ENCODE data around the gene PHC1. TPM values are rescaled to one million over a fixed set of nuclear protein-coding genes. Genes with fewer than 3 reads are reported as not detected.
"Not testable (repeated sequence)": the region's sequence is repeated elsewhere in the genome, so short reads cannot be mapped to it uniquely, and the experiment has no call there.

Gene PHC1
- polyA plus RNA-seq, 1 of the 3 experiments (the other 2 are of a cell fraction), result 27.0 TPM

- no peaks in the 10 kb centered on the region for H3K4me1 ChIP-seq (ENCODE audit: control insufficient read depth in 1 of 2, insufficient read depth in 2 of 2, low read depth in 1 of 2, low read length in 1 of 2)
- 0 out of 2 replicates have a peak, but pooled peaks cover under 1% of the 10 kb centered on the region for H3K79me2 ChIP-seq (ENCODE audit: insufficient read depth)
- H3K9me3 ChIP-seq, result no peaks in the 10 kb centered on the region
- H2AFZ ChIP-seq (ENCODE audit: low read depth), result no peak overlapping the region
- TF ChIP-seq CHD2 (IDR thresholded peaks at IDR 0.05; ENCODE audit: low read length, partially characterized antibody) (no peak), EZH2phosphoT487 (IDR thresholded peaks at IDR 0.05; ENCODE audit: borderline replicate concordance, low read depth) (no peak), TAF1 (IDR thresholded peaks at IDR 0.05; ENCODE audit: borderline replicate concordance, low read depth, low read length) (no peak), IRF3 (IDR thresholded peaks at IDR 0.05; ENCODE audit: low read depth, low read length) (no peak), JUND (IDR thresholded peaks at IDR 0.05) (no peak), GATA2 (CRISPR knock-in tag; IDR thresholded peaks at IDR 0.05) (no peak), TEAD4 (IDR thresholded peaks at IDR 0.05; ENCODE audit: borderline replicate concordance, insufficient read depth) (no peak), ZBTB33 (IDR thresholded peaks at IDR 0.05; ENCODE audit: borderline replicate concordance, low read depth) (no peak), USF2 (IDR thresholded peaks at IDR 0.05; ENCODE audit: borderline replicate concordance, low read depth, low read length) (no peak), MAX (IDR thresholded peaks at IDR 0.05; ENCODE audit: low read depth) (no peak), GABPA (IDR thresholded peaks at IDR 0.05; ENCODE audit: low read depth) (no peak)
- H3K9ac ChIP-seq, result no peak overlapping the region
- no peaks in the 10 kb centered on the region for H4K20me1 ChIP-seq (ENCODE audit: insufficient read depth)
- H3K4me2 ChIP-seq, result no peak overlapping the region
- no peaks in the 10 kb centered on the region for H3F3A ChIP-seq (replicated peaks; ENCODE audit: insufficient read depth)
- ChIA-PET CTCF (interaction anchor here (1.5 to 1.9 kb wide), 3 partner anchors 11 to 62 kb away, joined by 3 to 5 read pairs (median 4); no protein-coding TSS in a partner anchor), POLR2A (no interaction called here)
- no peaks in the 10 kb centered on the region for H3K27me3 ChIP-seq (ENCODE audit: insufficient read depth)
- DNase-seq, result no peak
- H3K27ac ChIP-seq (ENCODE audit: low read depth in 2 of 2, low read length in 1 of 2), result no peak overlapping the region
- peaks cover 16 to 50% of the 10 kb centered on the region in 2 experiments for H3K36me3 ChIP-seq (replicated peaks in 1 of 2; ENCODE audit: control insufficient read depth in 1 of 2, insufficient read depth in 2 of 2, low read length in 1 of 2)
- WGBS (ENCODE audit: low lambda C conversion rate), result 89% methylated on average over 5 of the region's 5 CpGs
- no peaks in the 10 kb centered on the region for H3K9me2 ChIP-seq
- no peak overlapping the region for H3K4me3 ChIP-seq (ENCODE audit: low read depth in 2 of 2, low read length in 1 of 2)
Measured at GRCh38 chr12:8922544-8922943, 8.2 kb downstream of the PHC1 start.

GRCh38 chr12:8930655-8931323 lies 16.5 kb downstream of the PHC1 start:
- H3F3A ChIP-seq (replicated peaks; ENCODE audit: insufficient read depth); CTCF ChIA-PET; H4K20me1 ChIP-seq (ENCODE audit: insufficient read depth); H3K4me2 ChIP-seq; POLR2A ChIA-PET; H3K27me3 ChIP-seq (ENCODE audit: insufficient read depth); H3K4me1 ChIP-seq (ENCODE audit: control insufficient read depth in 1 of 2, insufficient read depth in 2 of 2, low read depth in 1 of 2, low read length in 1 of 2); H3K27ac ChIP-seq (ENCODE audit: low read depth in 2 of 2, low read length in 1 of 2); DNase-seq; H3K9me2 ChIP-seq; H3K9me3 ChIP-seq; H3K79me2 ChIP-seq (ENCODE audit: insufficient read depth); H2AFZ ChIP-seq (ENCODE audit: low read depth); H3K4me3 ChIP-seq (ENCODE audit: low read depth in 2 of 2, low read length in 1 of 2); H3K9ac ChIP-seq: not testable (repeated sequence)
- WGBS (ENCODE audit: low lambda C conversion rate), result 91% methylated on average over 4 of the region's 4 CpGs
- H3K36me3 ChIP-seq (replicated peaks in 1 of 2; ENCODE audit: control insufficient read depth in 1 of 2, insufficient read depth in 2 of 2, low read length in 1 of 2), result peaks cover 20 to 51% of the 10 kb centered on the region in 2 experiments

- H3K4me1 ChIP-seq (ENCODE audit: control insufficient read depth in 1 of 2, insufficient read depth in 2 of 2, low read depth in 1 of 2, low read length in 1 of 2); H3K9me3 ChIP-seq; H3K79me2 ChIP-seq (ENCODE audit: insufficient read depth); H3K27ac ChIP-seq (ENCODE audit: low read depth in 2 of 2, low read length in 1 of 2); H3K27me3 ChIP-seq (ENCODE audit: insufficient read depth); H4K20me1 ChIP-seq (ENCODE audit: insufficient read depth); CTCF ChIA-PET; H3F3A ChIP-seq (replicated peaks; ENCODE audit: insufficient read depth); H3K4me2 ChIP-seq; H3K9ac ChIP-seq; H3K4me3 ChIP-seq (ENCODE audit: low read depth in 2 of 2, low read length in 1 of 2); H2AFZ ChIP-seq (ENCODE audit: low read depth); POLR2A ChIA-PET; DNase-seq; H3K9me2 ChIP-seq: not testable (repeated sequence)
- WGBS (ENCODE audit: low lambda C conversion rate), result 66% methylated on average over 2 of the region's 3 CpGs
- peaks cover 22 to 60% of the 10 kb centered on the region in 2 experiments for H3K36me3 ChIP-seq (replicated peaks in 1 of 2; ENCODE audit: control insufficient read depth in 1 of 2, insufficient read depth in 2 of 2, low read length in 1 of 2)
Measured at GRCh38 chr12:8932464-8932863, 18.2 kb downstream of the PHC1 start.

- CTCF ChIA-PET, result interaction anchor here (0.9 kb wide), 1 partner anchor 114 kb away, joined by 4 read pairs; no protein-coding TSS in a partner anchor
- H3F3A ChIP-seq (replicated peaks; ENCODE audit: insufficient read depth); H4K20me1 ChIP-seq (ENCODE audit: insufficient read depth); H3K4me2 ChIP-seq; H3K9ac ChIP-seq; H3K27me3 ChIP-seq (ENCODE audit: insufficient read depth); DNase-seq; H3K9me2 ChIP-seq; POLR2A ChIA-PET; H3K27ac ChIP-seq (ENCODE audit: low read depth in 2 of 2, low read length in 1 of 2); H2AFZ ChIP-seq (ENCODE audit: low read depth); H3K9me3 ChIP-seq; H3K4me3 ChIP-seq (ENCODE audit: low read depth in 2 of 2, low read length in 1 of 2); H3K79me2 ChIP-seq (ENCODE audit: insufficient read depth); H3K4me1 ChIP-seq (ENCODE audit: control insufficient read depth in 1 of 2, insufficient read depth in 2 of 2, low read depth in 1 of 2, low read length in 1 of 2): not testable (repeated sequence)
- 87% methylated on average over 3 of the region's 4 CpGs for WGBS (ENCODE audit: low lambda C conversion rate)
- peaks cover 15 to 57% of the 10 kb centered on the region in 2 experiments for H3K36me3 ChIP-seq (replicated peaks in 1 of 2; ENCODE audit: control insufficient read depth in 1 of 2, insufficient read depth in 2 of 2, low read length in 1 of 2)
Measured at GRCh38 chr12:8934080-8934479, 19.8 kb downstream of the PHC1 start.
